Measurements from ENCODE around the gene SLC25A2.

- TF ChIP-seq CTCF (IDR thresholded peaks at IDR 0.05; ENCODE audit: low read depth, low read length, poor library complexity, severe bottlenecking) (no peak), EZH2phosphoT487 (IDR thresholded peaks at IDR 0.05; ENCODE audit: borderline replicate concordance, low read length) (no peak)
Measured at GRCh38 chr5:141258948-141259347, 44.9 kb downstream of the SLC25A2 start.

All from DOHH2 (cell line).